Choroid plexus epithelial cell (primary cell): ENCODE data around the gene KMT5C.

Experiments used
- DNase-seq: peaks from one replicate; pipeline ENCODE4 v3.0.0-alpha.2; 2010; ENCODE audit warnings: low read depth
- H3K4me3 ChIP-seq: 2 replicates; pipeline ENCODE4 v1.5.1; 2011; ENCODE audit warnings: low read depth, mild to moderate bottlenecking, control low read depth, low read length, moderate library complexity
- TF ChIP-seq, protein P1 (sequence below): conservative IDR thresholded peaks from 2 replicates; pipeline ENCODE4 v1.5.1; 2011; ENCODE audit warnings: low read depth, mild to moderate bottlenecking, control low read depth, inconsistent platforms, low read length, moderate library complexity

The KMT5C gene

DNA sequence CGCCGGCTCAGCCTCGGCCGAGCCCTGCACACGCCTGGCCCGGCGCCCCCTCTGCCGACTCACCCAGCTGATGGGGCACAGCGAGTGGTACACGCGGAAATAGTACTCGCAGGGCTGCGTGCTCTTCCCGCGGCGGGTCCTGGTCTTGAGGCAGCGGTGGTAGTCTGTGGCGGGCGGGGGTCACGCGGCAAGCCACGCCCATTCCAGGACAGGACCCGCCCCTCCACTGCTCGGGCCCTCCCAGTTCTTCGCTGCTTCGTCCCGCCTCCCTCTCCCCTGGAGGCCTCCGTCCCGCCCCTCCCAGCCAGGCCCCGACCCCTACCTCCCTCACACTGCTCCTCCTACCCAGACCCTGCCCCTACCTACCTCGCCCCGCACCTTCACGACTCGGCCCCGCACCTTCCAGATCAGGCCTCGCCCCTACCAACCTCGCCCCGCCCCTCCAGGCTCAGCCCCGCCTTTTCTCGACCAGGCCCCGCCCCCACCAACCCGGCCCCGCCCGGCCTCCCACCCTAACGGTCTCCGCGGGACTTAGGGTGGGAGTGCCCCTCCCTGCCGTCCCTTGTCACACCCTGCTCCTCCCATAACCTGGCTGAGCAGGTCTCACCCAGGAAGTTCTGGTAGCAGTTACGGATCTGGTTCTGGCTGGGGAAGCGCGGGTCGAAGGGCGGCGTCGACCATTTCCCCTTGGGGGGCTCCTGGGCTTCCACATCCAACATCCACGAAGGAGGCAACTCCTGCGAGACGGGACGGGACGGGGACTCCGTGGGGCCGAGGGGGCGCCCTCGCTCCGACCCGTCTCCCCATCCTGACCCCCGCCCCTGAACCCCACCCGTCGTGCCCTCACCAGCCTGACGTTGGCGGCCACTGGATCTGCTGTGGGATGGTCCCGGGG lies 14.4 kb downstream of the KMT5C start:
- H3K4me3 ChIP-seq = peak overlapping the region; percentile 59
- DNase-seq = peak; percentile 61
- TF ChIP-seq, protein P1, sequence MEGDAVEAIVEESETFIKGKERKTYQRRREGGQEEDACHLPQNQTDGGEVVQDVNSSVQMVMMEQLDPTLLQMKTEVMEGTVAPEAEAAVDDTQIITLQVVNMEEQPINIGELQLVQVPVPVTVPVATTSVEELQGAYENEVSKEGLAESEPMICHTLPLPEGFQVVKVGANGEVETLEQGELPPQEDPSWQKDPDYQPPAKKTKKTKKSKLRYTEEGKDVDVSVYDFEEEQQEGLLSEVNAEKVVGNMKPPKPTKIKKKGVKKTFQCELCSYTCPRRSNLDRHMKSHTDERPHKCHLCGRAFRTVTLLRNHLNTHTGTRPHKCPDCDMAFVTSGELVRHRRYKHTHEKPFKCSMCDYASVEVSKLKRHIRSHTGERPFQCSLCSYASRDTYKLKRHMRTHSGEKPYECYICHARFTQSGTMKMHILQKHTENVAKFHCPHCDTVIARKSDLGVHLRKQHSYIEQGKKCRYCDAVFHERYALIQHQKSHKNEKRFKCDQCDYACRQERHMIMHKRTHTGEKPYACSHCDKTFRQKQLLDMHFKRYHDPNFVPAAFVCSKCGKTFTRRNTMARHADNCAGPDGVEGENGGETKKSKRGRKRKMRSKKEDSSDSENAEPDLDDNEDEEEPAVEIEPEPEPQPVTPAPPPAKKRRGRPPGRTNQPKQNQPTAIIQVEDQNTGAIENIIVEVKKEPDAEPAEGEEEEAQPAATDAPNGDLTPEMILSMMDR = no peak

DNA sequence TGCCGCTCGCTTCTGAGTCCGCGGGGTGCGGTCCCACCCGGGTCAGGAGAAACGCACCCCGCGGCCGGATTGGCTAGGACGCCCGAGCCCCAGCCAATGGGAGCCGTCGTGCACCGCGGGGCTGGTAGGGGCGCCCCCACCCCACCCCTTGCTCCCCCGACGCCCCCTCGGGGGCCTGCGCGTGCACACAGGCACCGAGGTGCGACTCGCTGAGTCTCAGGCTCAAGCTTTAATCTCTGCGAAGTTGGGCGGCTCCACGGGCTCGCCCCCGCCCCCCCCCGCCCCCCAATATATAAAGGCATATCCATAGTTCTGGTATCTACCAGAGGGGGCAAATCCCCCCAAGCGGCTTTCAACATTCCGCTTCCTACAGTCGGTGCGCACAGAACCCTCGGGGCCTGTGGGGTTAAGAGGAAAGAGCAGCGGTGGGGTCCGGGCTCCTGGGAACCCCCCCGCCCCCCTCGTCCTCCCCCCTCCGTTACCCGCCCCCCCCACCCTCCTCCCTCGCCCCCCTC lies 15.1 kb downstream of the KMT5C start, which contains the start of gene COX6B2:
Gene COX6B2, minus strand, starts transcription at position 22 of the 515 bp plus-strand sequence. CDS start 198 bp downstream, outside the sequence.
- TF ChIP-seq, protein P1 = no peak
- H3K4me3 ChIP-seq = peak within 1 kb of the TSS; percentile 59
- no peak for DNase-seq

DNA sequence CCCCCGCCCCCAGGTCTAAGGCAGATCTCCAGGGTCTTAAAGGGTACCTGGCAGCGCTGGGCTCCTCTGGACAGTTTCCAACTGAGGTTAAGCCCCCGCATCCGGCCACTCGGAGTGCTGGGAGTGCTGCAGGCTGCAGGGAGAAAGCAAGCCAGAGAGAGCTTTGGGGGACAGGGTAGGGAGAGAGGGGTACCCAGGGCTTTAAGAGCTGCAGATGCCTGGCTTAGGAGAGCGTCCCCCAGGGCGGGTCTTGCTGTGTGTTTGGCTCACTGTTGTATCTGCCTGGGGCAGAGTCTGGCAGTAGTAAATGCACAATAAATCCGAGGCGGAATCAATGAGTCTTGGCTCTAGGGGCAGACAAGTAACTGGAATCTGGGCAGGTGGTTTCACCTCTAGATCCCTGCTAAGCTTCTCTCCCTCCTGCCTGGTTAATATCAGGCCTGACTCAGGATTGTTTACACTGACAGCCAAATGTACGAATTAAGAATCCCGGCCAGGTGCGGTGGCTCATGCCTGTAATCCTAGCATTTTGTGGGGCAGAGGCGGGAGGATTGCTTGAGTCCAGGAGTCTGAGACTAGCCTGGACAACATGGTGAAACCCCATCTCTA lies 15.6 kb downstream of the KMT5C start:
- TF ChIP-seq, protein P1 = no peak
- no peak overlapping the region for H3K4me3 ChIP-seq
- no peak for DNase-seq

DNA sequence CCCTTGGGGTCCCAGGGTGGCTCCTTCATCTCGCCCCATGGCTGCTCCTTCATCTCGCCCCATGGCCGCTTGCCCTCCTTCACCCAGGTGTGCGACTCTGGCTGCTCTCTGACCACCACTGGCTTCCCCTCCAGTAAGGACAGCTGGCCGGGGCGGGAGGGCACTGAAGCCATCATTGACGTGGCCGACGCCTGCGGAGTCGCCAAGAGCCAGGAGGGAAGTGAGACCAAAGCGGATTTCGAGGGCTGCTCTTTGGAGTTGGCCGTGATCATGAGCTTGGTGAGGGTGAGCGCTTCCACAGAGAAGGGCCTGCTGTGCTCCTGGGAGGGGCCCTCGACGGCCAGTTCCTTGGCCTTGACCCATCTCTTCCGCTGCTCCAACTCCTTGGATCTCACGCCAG lies 18.8 kb downstream of the KMT5C start:
- H3K4me3 ChIP-seq = no peak overlapping the region
- TF ChIP-seq, protein P1 = no peak
- DNase-seq = no peak

DNA sequence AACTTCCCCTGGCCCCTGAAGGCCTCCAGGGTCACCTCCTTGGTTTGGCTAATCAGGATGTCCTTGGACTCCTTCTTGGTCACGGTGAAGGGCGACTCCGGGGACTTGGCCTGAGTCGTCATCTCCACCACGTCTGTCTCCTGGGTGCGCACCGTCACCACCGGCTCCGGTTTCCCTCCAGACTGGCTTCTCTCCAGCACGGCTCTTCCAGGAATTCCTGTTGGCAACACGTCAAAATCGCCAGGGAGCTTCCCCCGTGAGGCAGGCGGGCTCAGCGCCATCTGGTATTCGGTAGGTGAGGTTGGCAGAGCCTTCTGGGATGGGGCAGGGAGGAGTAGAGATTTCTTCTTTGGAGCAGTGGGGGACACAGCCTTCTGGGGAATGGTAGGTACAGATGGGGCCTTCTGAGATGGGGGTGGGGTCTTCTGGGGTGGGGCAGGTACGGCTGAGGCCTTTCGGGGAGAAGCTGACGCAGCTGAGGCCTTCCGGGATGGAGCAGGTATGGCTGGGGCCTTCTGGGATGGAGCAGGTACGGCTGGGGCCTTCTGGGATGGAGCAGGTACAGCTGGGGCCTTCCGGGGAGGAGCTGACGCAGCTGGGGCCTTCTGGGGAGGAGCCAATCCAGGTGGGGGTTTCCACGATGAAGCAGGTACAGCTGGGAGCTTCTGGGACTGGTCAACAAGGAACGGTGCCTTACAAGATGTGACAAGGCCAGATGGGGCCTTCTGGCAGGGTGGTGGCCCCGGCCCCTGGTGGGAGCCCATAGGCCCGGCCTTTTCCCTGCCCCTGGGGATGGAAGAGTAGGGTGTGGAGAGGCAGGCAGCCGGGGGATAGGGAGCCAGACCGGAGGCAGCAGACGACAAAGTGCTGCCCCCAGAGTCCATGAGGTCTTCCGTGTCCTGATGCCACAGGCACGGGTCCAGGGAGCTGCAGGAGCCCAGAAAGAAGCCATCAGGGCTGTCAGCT lies 19.6 kb downstream of the KMT5C start:
- no peak overlapping the region for H3K4me3 ChIP-seq
- no peak for DNase-seq
- TF ChIP-seq, protein P1 = no peak

DNA sequence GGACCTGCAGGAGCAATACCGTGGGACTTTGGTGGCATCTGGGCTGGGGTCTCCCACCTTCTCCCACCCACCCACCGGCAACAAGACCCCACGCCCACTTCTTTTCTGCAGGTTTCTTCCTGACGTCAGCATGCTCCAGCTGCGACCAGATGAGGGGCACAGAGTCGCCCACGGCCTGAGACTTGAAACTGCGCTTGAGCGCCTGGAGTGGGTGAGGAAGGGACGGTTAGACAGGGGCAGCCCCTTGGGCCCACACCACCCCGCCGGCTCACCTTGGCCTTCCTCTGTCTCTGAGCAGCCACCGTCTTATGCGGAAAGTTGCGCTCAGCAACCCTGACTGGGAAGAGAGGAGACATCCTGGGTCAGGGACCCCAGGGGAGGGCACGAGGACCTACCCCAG lies 21.2 kb downstream of the KMT5C start:
- DNase-seq = no peak
- H3K4me3 ChIP-seq = no peak overlapping the region

More for the DNA sequence above, 21.2 kb downstream of the KMT5C start:
- TF ChIP-seq, protein P1 = no peak
